Left lung (tissue), 10 donors: ENCODE measurements around the gene PRDX3. TPM values are rescaled to one million over a fixed set of nuclear protein-coding genes. Genes with fewer than 3 reads are reported as not detected.

ENCODE experiments used
- ATAC-seq: fragments of 200-7000 bp; cut with Tn5 transposase; one replicate; pipeline ENCODE4 v1.9.1; 2020; ENCODE audit warnings: moderate library complexity
- DNase-seq, 4 donors: peaks; one replicate each; pipeline ENCODE4 v3.0.0-alpha.2; 2013 to 2020
- H3K27ac ChIP-seq, 2 donors: fragments of 200-600 bp; sonication (generic) in 1 of 2; one replicate each; pipeline versions ENCODE4 v1.5.0 to v1.8.0; 2020 to 2021
- H3K27me3 ChIP-seq, 2 donors: fragments of 200-600 bp; sonication (generic) in 1 of 2; one replicate each; pipeline versions ENCODE4 v1.5.0 to v1.8.0; 2020 to 2021
- H3K36me3 ChIP-seq, 2 donors: fragments of 200-600 bp; sonication (generic) in 1 of 2; one replicate each; pipeline versions ENCODE4 v1.5.0 to v1.8.0; 2020 to 2021
- H3K4me1 ChIP-seq, 2 donors: fragments of 200-600 bp; one replicate each; pipeline ENCODE4 v1.8.0; 2021
- H3K4me3 ChIP-seq, 2 donors: fragments of 200-600 bp; sonication (generic) in 1 of 2; one replicate each; pipeline versions ENCODE4 v1.5.0 to v1.8.0; 2020 to 2021; ENCODE audit warnings: mild to moderate bottlenecking in 1 of 2
- H3K9me3 ChIP-seq, 2 donors: fragments of 200-600 bp; sonication (generic) in 1 of 2; one replicate each; pipeline versions ENCODE4 v1.5.0 to v1.8.0; 2020 to 2021
- CTCF ChIP-seq, 2 donors: fragments of 200-600 bp; sonication (generic) in 1 of 2; IDR thresholded peaks; one replicate each; pipeline versions ENCODE4 v1.5.0 to v1.8.0; 2021; ENCODE audit warnings: antibody characterized with exemption in 2 of 2
- intact Hi-C, 2 donors: fragments of 100-400 bp; cut with DNase I; formaldehyde crosslinking; loops; one replicate each; pipeline versions ENCODE4 v1.11.2 to v1.14.2; 2022
- polyA plus RNA-seq, 6 donors: library from polyadenylated mRNA; unstranded; fragments of 120-200 nt; gene quantifications; one replicate each; pipeline ENCODE4 v1.2.1, GENCODE V29; 2013; ENCODE audit not compliant: insufficient read length in 6 of 6
- total RNA-seq, 2 donors: library from RNA; stranded (reverse); fragmentation: NEBNext Ultra II Directional; extraction: Animal tissue kit (Norgen Biotek cat#: 25700); gene quantifications; one replicate each; pipeline ENCODE4 v1.2.1, GENCODE V29; 2021
- donor health status: DM: no; HTN: yes; CAD: no.
- donor health status: DM: no; HTN: no; CAD: no.

Gene PRDX3
- total and polyA plus RNA-seq, 8 donors: 122 to 209 (median 183) TPM

- TF ChIP-seq CTCF (IDR thresholded peaks at IDR 0.05): no peak
- no peak for DNase-seq
- ATAC-seq: no peak
- intact Hi-C loops: no loop called here
- Histone ChIP-seq H3K9me3 (no peaks in the 10 kb centered on the region), H3K27ac (peak overlapping the region in 1 of 2 donors; percentile 11), H3K4me3 (no peak overlapping the region), H3K4me1 (no peaks in the 10 kb centered on the region), H3K36me3 (peaks cover 0 to 87% of the 10 kb centered on the region in 2 donors), H3K27me3 (no peaks in the 10 kb centered on the region)
Measured at GRCh38 chr10:119120413-119120867, 58.2 kb downstream of the PRDX3 start.

GRCh38 chr10:119119400-119119799, 59.2 kb downstream of the PRDX3 start:
- peaks cover 0 to 5% of the 10 kb centered on the region in 2 donors for H3K4me1 ChIP-seq
- no peak for TF ChIP-seq CTCF (IDR thresholded peaks at IDR 0.05)
- peaks cover 0 to 82% of the 10 kb centered on the region in 2 donors for H3K36me3 ChIP-seq
- no peak overlapping the region for H3K27ac ChIP-seq
- no peaks in the 10 kb centered on the region for H3K9me3 ChIP-seq
- DNase-seq (no peak), ATAC-seq (no peak)
- intact Hi-C loops: no loop called here
- no peak overlapping the region for H3K4me3 ChIP-seq
- no peaks in the 10 kb centered on the region for H3K27me3 ChIP-seq

GRCh38 chr10:119118231-119118630, 60.4 kb downstream of the PRDX3 start:
- ATAC-seq: no peak
- no peak for DNase-seq
- no peak for TF ChIP-seq CTCF (IDR thresholded peaks at IDR 0.05)
- H3K36me3 ChIP-seq: peaks cover 0 to 82% of the 10 kb centered on the region in 2 donors
- H3K27ac ChIP-seq: no peak overlapping the region
- no peak overlapping the region for H3K4me3 ChIP-seq
- intact Hi-C loops: no loop called here
- no peaks in the 10 kb centered on the region for H3K9me3 ChIP-seq
- H3K27me3 ChIP-seq: no peaks in the 10 kb centered on the region
- H3K4me1 ChIP-seq: peaks cover 0 to 17% of the 10 kb centered on the region in 2 donors

Other genes starting within 250 kb of the PRDX3 start
- gene NANOS1, start 149.1 kb downstream of the PRDX3 start, total RNA-seq: 1 to 10 TPM; 1.0 to 1.6 TPM
- gene NANOS1, start 149.1 kb downstream of the PRDX3 start, polyA plus RNA-seq: 1 to 10 TPM; 3.2 to 7.0 (median 5.2) TPM
- gene EIF3A, start 98.0 kb downstream of the PRDX3 start, total RNA-seq: 100 to 1,000 TPM in 1 of 2 donors, 10 to 100 TPM in 1; 89.1 to 113 TPM
- gene EIF3A, start 98.0 kb downstream of the PRDX3 start, polyA plus RNA-seq: 100 to 1,000 TPM; 151 to 172 (median 158) TPM
- gene DENND10, start 74.7 kb downstream of the PRDX3 start, total RNA-seq: 10 to 100 TPM; 34.2 to 37.4 TPM
- gene DENND10, start 74.7 kb downstream of the PRDX3 start, polyA plus RNA-seq: 10 to 100 TPM; 35.2 to 44.3 (median 39.1) TPM
- 10 to 100 TPM; 13.2 to 23.1 TPM for gene SFXN4, start 13.1 kb downstream of the PRDX3 start, total RNA-seq
- gene SFXN4, start 13.1 kb downstream of the PRDX3 start, polyA plus RNA-seq: 10 to 100 TPM; 22.7 to 34.2 (median 26.9) TPM
- 10 to 100 TPM; 34.6 to 39.2 TPM for gene GRK5, start 28.8 kb upstream of the PRDX3 start, total RNA-seq
- 10 to 100 TPM; 47.9 to 60.8 (median 56.5) TPM for gene GRK5, start 28.8 kb upstream of the PRDX3 start, polyA plus RNA-seq